Endothelial cell of umbilical vein (primary cell): ENCODE data around the gene FBXL14. TPM values are rescaled to one million over a fixed set of nuclear protein-coding genes. Genes with fewer than 3 reads are reported as not detected.

ENCODE experiments used
- BruUV-seq: library from RNA; stranded (reverse); fragments of 400-500 nt; replicated peaks from 2 replicates; lab custom pipeline; 2021; lab: Mats Ljungman, UMichigan
- CTCF ChIA-PET: fragments of 300-600, 350-600 bp; sonication (Branson Sonifier 250); formaldehyde crosslinking; loops from one replicate; lab custom pipeline; 2021; ENCODE audit warnings: antibody characterized with exemption, inconsistent platforms; lab: Charles Lee
- POLR2A ChIA-PET: fragments of 300-600, 350-600 bp; sonication (Branson Sonifier 250); formaldehyde crosslinking; loops from one replicate; lab custom pipeline; 2021; ENCODE audit warnings: antibody characterized with exemption, inconsistent platforms; lab: Charles Lee
- DNase-seq: peaks from one replicate; pipeline ENCODE4 v3.0.0-alpha.2; 2011; ENCODE audit warnings: low read depth, low spot score
- FAIRE-seq: peaks from 2 replicates; lab custom pipeline; 2011; peaks lifted over from hg19 to GRCh38; lab: Jason Lieb, UNC
- H2AFZ ChIP-seq: 2 replicates; pipeline ENCODE4 v1.6.0; 2012; ENCODE audit warnings: low read depth, low read length, control low read depth, inconsistent platforms
- H3K27ac ChIP-seq: 2 replicates; pipeline ENCODE4 v1.5.1; 2011; ENCODE audit warnings: low read depth, mild to moderate bottlenecking, control low read depth, low read length, moderate library complexity; ENCODE audit not compliant: insufficient read depth
- H3K27me3 ChIP-seq, 2 experiments: 2 replicates each; pipeline versions ENCODE4 v1.6.0 to v1.6.1; 2011; ENCODE audit warnings: low read length in 2 of 2, mixed read lengths in 1 of 2; ENCODE audit not compliant: control insufficient read depth in 2 of 2, insufficient read depth in 2 of 2
- H3K36me3 ChIP-seq, 2 experiments: 2 replicates in 1 of 2; 3 replicates in 1 of 2; pipeline ENCODE4 v1.5.1; 2011; ENCODE audit warnings: low read length in 2 of 2, mild to moderate bottlenecking in 1 of 2, moderate library complexity in 1 of 2; ENCODE audit not compliant: control insufficient read depth in 2 of 2, insufficient read depth in 2 of 2; ENCODE audit errors: extremely low read depth in 1 of 2
- H3K4me1 ChIP-seq: 3 replicates; pipeline ENCODE4 v1.5.1; 2011; ENCODE audit warnings: mild to moderate bottlenecking, low read length; ENCODE audit not compliant: control insufficient read depth, insufficient read depth; ENCODE audit errors: extremely low read depth
- H3K4me2 ChIP-seq: 2 replicates; pipeline ENCODE4 v1.6.1; 2011; ENCODE audit warnings: low read length, control low read depth, mixed read lengths; ENCODE audit not compliant: insufficient read depth
- H3K4me3 ChIP-seq, 3 experiments: fragments of 200-600 bp in 1 of 3; sonication (generic), shearing (Covaris generic) in 1 of 3; replicated peaks in 1 of 3; 2 replicates each; pipeline ENCODE4 v1.5.1; 2011 to 2016; ENCODE audit warnings: control low read depth in 3 of 3, low read length in 3 of 3, mild to moderate bottlenecking in 2 of 3, inconsistent platforms in 1 of 3, low read depth in 1 of 3, moderate library complexity in 1 of 3; ENCODE audit not compliant: insufficient read depth in 1 of 3
- H3K79me2 ChIP-seq: 2 replicates; pipeline ENCODE4 v1.6.0; 2012; ENCODE audit warnings: low read length, inconsistent platforms; ENCODE audit not compliant: control insufficient read depth, insufficient read depth
- H3K9ac ChIP-seq: replicated peaks from 2 replicates; pipeline ENCODE3; 2011; ENCODE audit warnings: low read length, control low read depth; ENCODE audit not compliant: insufficient read depth; ENCODE audit errors: extremely low read depth
- H3K9me1 ChIP-seq: replicated peaks from 3 replicates; pipeline ENCODE4 v1.6.0; 2011; ENCODE audit warnings: mild to moderate bottlenecking, low read length; ENCODE audit not compliant: control insufficient read depth, insufficient read depth; ENCODE audit errors: extremely low read depth
- H3K9me3 ChIP-seq: replicated peaks from 2 replicates; pipeline ENCODE4 v1.5.1; 2012; ENCODE audit warnings: low read length, inconsistent platforms; ENCODE audit not compliant: control insufficient read depth, insufficient read depth
- H4K20me1 ChIP-seq: replicated peaks from 2 replicates; pipeline ENCODE3; 2011; ENCODE audit warnings: mild to moderate bottlenecking, low read length; ENCODE audit not compliant: control insufficient read depth, insufficient read depth; ENCODE audit errors: extremely low read depth
- EZH2 ChIP-seq: IDR thresholded peaks from 2 replicates; pipeline ENCODE4 v1.6.1; 2012; ENCODE audit warnings: borderline replicate concordance, low read depth, mild to moderate bottlenecking, moderate library complexity, low read length, inconsistent platforms; ENCODE audit not compliant: severe bottlenecking
- FOS ChIP-seq: IDR thresholded peaks from 2 replicates; pipeline ENCODE4 v1.6.1; 2011; ENCODE audit warnings: mild to moderate bottlenecking, low read length, moderate library complexity, borderline replicate concordance; ENCODE audit not compliant: insufficient read depth
- GATA2 ChIP-seq: IDR thresholded peaks from 2 replicates; pipeline ENCODE4 v1.7.0; 2011; ENCODE audit warnings: low read depth, mild to moderate bottlenecking, moderate library complexity, mixed read lengths, low read length; ENCODE audit not compliant: insufficient read length, insufficient read depth
- JUN ChIP-seq: IDR thresholded peaks from 2 replicates; pipeline ENCODE4 v1.6.1; 2011; ENCODE audit warnings: borderline replicate concordance, low read depth; ENCODE audit not compliant: insufficient read length, insufficient read depth
- MYC ChIP-seq: IDR thresholded peaks from one replicate; pipeline ENCODE4 v1.6.1; 2011; ENCODE audit warnings: mild to moderate bottlenecking, low read depth, low read length
- POLR2A ChIP-seq: IDR thresholded peaks from 2 replicates; pipeline ENCODE4 v1.6.1; 2012; ENCODE audit warnings: low read depth, mild to moderate bottlenecking, control low read depth, low read length
- POLR2AphosphoS5 ChIP-seq: IDR thresholded peaks from 2 replicates; pipeline ENCODE4 v1.6.1; 2012; ENCODE audit warnings: low read depth, mild to moderate bottlenecking, control low read depth, low read length, moderate library complexity; ENCODE audit not compliant: insufficient read depth
- dilution Hi-C: fragments of 300-500 bp; cut with MboI; formaldehyde crosslinking; loops from one replicate; pipeline ENCODE4 v1.15.0; 2019; ENCODE audit warnings: low sequenced_read_pairs; ENCODE audit not compliant: extremely low pct_ligation_motif_present
- intact Hi-C: fragments of 100-400 bp; cut with micrococcal nuclease; formaldehyde crosslinking; loops from one replicate; pipeline ENCODE4 v1.10.0; 2022
- polyA plus RNA-seq, 4 experiments: library from polyadenylated mRNA; depleted of rRNA in 3 of 4; stranded (reverse) in 3 of 4; unstranded in 1 of 4; fragments of >200 nt; gene quantifications; 2 replicates each; pipeline versions ENCODE4 v1.2.1 to v1.2.3, GENCODE V29; 2011 to 2012; ENCODE audit warnings: missing spikeins in 1 of 4
- total RNA-seq: library from RNA; stranded (reverse); gene quantifications from 2 replicates; pipeline ENCODE4 v1.2.3, GENCODE V29; 2021
- TF ChIP-seq, protein P1 (sequence below): IDR thresholded peaks from 2 replicates; pipeline ENCODE4 v1.6.1; 2011; ENCODE audit not compliant: insufficient read depth, insufficient read length
- TF ChIP-seq, protein P2 (sequence below), 2 donors: IDR thresholded peaks; 1 replicate in 1 of 2; 2 replicates in 1 of 2; pipeline ENCODE4 v1.5.1; 2011; ENCODE audit warnings: low read length in 2 of 2, mild to moderate bottlenecking in 2 of 2, moderate library complexity in 2 of 2, control low read depth in 1 of 2, inconsistent platforms in 1 of 2, low read depth in 1 of 2; ENCODE audit not compliant: insufficient read depth in 1 of 2; ENCODE audit errors: extremely low read depth in 1 of 2

Gene FBXL14
- total and polyA plus RNA-seq, 2 donors (not counting 3 experiments of a cell fraction or from before 2014, with no cell fraction given): 11.3 to 15.7 TPM

DNA sequence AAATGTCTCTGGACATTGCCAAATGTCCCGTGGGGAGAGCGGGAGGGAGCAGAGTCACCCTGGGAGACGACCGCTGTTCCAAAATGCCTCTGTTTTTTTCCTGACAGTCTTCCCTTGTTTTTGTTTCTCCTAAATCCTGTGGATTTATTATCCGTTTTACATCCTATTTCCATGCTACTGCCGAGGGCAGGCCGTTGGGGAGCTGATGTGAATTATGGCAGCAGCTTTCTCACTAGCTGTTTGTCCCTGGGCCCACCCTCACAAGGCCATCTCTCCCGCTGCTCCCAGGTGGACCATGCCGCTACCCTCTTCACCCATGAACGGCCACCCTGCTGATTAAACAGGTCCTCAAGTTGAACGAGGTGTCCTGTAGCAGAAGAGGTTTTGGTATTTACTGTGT, 55.2 kb downstream of the FBXL14 start:
- Histone ChIP-seq H3K9me1 (no peaks in the 10 kb centered on the region), H3K4me3 (no peak overlapping the region), H3K36me3 (no peaks in the 10 kb centered on the region), H4K20me1 (no peaks in the 10 kb centered on the region), H3K27me3 (peaks cover 19 to 28% of the 10 kb centered on the region in 2 experiments), H3K27ac (no peak overlapping the region), H3K4me1 (no peaks in the 10 kb centered on the region), H3K4me2 (no peak overlapping the region), H2AFZ (no peak overlapping the region), H3K79me2 (no peaks in the 10 kb centered on the region), H3K9ac (no peak overlapping the region), H3K9me3 (no peaks in the 10 kb centered on the region)
- DNase-seq (no peak), FAIRE-seq (no peak)
- TF ChIP-seq FOS: no peak
- TF ChIP-seq GATA2: no peak
- TF ChIP-seq EZH2: no peak
- no peak for TF ChIP-seq JUN
- TF ChIP-seq, protein P1, sequence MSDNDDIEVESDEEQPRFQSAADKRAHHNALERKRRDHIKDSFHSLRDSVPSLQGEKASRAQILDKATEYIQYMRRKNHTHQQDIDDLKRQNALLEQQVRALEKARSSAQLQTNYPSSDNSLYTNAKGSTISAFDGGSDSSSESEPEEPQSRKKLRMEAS: no peak
- no peak for TF ChIP-seq MYC
- TF ChIP-seq POLR2A: no peak
- TF ChIP-seq, protein P2, sequence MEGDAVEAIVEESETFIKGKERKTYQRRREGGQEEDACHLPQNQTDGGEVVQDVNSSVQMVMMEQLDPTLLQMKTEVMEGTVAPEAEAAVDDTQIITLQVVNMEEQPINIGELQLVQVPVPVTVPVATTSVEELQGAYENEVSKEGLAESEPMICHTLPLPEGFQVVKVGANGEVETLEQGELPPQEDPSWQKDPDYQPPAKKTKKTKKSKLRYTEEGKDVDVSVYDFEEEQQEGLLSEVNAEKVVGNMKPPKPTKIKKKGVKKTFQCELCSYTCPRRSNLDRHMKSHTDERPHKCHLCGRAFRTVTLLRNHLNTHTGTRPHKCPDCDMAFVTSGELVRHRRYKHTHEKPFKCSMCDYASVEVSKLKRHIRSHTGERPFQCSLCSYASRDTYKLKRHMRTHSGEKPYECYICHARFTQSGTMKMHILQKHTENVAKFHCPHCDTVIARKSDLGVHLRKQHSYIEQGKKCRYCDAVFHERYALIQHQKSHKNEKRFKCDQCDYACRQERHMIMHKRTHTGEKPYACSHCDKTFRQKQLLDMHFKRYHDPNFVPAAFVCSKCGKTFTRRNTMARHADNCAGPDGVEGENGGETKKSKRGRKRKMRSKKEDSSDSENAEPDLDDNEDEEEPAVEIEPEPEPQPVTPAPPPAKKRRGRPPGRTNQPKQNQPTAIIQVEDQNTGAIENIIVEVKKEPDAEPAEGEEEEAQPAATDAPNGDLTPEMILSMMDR (IDR thresholded peaks at IDR 0.05; ENCODE audit: extremely low read depth in 1 of 2, insufficient read depth in 1 of 2, low read depth in 1 of 2, low read length in 2 of 2): no peak
- TF ChIP-seq POLR2AphosphoS5: no peak
- POLR2A ChIA-PET: no interaction called here
- CTCF ChIA-PET: interaction anchor here (1.0 to 3.6 kb wide), 3 partner anchors 44 to 421 kb away, joined by 3 to 17 read pairs (median 4); no protein-coding TSS in a partner anchor
- intact Hi-C loops (no loop called here), dilution Hi-C loops (no loop called here)
- BruUV-seq: no TSS peak
